Measurements from ENCODE around the gene FNIP1.
"Not testable (repeated sequence)": the region's sequence is repeated elsewhere in the genome, so short reads cannot be mapped to it uniquely, and the experiment has no call there.

Gene FNIP1

GRCh38 chr5:131796793-131797693, at the start of gene FNIP1:
TSS of gene FNIP1 (minus strand) at chr5:131797017. CDS start at chr5:131796921, 96 bp downstream.
- peak; percentile 99 for DNase-seq (ENCODE audit: low spot score)

DNA sequence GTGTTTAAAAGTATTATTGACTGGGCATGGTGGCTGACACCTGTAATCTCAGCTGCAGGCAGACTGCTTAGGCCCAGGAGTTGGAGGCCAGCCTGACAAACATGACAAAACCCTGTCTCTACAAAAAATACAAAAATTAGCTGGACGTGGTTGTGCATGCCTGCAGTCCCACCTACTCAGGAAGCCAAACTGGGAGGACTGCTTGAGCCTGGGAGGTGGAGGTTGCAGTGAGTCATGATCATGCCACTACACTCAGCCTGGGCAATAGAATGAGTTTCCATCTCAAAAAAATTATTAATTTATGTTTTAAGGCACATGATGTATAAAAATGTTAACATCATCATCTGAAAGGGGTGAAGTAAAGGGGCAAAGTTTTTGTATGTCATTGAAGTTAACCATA, 49.7 kb upstream of the FNIP1 start:
- no peak for DNase-seq (ENCODE audit: low spot score)

DNA sequence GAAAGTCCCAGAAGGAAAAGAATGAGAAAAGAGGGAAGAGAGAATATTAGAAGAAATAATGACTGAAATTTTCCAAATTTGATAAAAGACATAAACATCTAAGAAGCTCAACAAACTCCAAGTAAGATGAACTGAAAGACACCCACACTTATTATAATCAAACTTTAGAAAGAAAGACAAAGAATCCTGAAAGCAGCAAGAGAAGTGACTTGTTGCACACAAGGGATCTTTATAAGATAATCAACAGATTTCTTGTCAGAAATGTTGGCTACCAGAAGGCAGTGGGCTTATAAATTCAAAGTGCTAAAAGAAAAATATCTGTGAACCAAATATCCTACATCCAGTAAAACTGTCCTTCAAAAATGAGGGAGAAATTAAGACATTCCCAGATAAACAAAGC, 49.0 kb upstream of the FNIP1 start:
- DNase-seq (ENCODE audit: low spot score): no peak

DNA sequence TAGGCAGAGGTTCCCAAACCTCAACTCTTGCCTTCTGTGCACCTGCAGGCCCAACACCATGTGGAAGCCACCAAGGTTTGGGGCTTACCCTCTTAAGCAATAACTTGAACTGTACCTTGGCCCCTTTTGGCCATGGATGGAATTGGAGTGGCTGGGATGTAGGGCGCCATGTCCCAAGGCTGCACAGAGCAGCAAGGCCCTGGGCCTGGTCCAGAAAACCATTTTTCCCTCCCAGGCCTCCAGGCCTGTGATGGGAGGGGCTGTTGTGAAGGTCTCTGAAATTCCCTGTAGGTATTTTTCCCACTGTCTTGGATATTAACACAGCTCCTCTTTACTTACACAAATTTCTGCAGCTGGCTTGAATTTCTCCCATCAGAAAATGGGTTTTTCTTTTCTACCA, 46.2 kb upstream of the FNIP1 start:
- not testable (repeated sequence) for DNase-seq (ENCODE audit: low spot score)

DNA sequence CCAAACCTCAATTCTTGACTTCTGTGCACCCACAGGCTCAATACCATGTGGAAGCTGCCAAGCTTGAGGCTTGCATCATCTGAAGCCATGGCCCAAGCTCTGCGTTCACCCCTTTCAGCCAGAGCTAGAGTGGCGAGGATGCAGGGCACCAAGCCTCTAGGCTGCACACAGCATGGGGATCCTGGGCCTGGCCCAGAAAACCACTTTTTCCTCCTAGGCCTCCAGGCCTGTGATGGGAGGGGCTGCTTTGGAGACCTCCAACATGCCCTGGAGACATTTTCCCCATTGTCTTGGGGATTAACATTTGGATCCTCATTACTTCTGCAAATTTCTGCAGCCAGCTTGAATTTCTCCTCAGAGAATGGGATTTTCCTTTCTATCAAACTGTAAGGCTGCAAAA, 35.9 kb upstream of the FNIP1 start:
- not testable (repeated sequence) for DNase-seq (ENCODE audit: low spot score)

DNA sequence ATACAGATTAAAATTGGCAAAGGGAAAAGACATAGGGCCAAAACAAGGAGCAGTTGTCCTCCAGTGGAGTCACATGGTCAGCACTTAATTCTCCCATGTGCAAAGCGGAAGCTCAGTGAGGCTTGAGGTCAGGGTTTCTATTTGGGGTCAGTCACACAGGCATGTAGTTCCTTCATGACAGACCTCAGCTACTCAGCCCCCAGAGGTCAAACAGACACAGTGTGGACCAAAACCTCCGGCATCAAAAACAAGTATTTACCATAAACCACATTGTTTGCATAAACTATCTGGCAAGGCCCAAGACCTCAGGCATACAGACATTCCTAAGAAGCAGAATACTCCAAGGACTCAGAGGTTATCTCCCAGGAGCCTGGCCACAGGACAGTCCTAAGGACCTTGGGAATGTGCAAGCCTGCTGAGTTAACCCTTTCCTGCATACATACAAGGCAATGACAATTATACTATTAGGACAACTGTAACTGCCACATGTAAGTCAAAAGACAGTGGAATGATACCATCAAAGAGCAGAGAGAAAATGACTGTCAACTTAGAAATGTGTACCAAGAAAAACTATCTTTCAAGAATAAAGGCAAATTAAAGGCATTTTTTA, 28.7 kb upstream of the FNIP1 start:
- DNase-seq (ENCODE audit: low spot score): peak; percentile 7

DNA sequence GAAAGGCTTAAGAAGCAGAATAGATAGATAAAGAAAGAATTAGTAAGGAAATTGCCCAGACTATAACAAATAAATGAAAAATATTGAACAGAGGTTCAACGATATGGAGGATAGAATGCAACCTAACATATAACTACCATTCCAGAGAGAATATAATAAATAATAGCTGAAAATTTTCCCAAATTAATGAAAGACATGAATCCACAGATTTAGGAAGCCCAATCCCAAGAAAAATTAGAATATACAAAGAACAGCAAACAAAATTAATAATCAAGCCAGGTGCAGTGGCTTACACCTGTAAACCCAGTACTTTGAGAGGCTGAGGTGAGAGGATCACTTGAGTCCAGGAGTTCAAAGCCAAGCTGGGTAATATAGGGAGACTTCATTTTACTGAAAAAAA, 27.8 kb upstream of the FNIP1 start:
- DNase-seq (ENCODE audit: low spot score): no peak

GRCh38 chr5:131821221-131821620, 24.4 kb upstream of the FNIP1 start:
- no peak for DNase-seq (ENCODE audit: low spot score)

DNA sequence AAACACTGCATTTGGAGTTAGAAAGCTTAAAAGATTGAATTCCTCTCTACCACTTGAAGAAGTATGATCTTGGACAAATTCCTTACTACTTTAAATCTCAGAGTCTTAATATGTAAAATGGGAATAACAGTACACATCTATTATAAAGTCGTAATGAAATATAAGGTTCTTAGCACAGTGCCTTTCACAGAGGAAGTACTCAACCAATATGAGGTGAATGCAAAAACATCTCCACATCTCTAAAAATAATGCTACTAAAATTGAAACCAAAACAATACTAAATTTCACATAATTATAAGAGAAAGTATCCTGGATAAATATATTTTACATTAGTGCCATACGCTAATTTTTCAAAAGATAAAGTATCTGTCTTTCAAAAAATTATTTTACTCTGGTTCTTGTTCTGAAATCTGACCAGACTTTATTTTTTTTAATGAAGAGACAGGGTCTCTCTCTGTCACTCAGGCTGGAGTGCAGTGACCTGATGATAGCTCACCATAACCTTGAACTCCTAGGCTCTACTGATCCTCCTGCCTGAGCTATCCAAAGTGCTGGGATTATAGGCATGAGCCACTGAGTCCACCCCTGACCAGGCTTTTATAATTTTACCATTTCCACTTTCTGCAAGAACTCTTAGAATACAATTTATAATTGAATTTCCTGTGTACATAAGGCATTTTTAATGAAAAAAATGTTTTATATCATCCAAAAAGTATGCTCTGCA, 21.3 kb upstream of the FNIP1 start:
- DNase-seq (ENCODE audit: low spot score): no peak

DNA sequence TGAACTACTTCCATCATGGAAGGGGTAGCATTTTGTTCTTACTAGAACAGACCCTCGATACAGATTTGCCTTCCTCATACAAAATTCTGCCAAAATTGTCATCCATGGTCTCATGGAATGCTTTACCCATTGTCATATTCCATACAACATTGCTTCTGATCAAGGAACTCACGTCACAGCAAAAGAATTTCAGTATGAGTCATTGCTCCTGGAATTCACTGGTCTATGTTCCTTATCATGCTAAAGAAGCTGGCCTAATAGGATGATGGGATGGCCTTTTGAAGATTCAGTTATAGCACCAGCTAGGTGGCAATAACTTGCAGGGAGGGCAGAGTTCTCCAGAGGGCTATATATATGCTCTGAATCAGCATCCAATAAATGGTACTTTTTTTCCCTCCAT, 18.2 kb upstream of the FNIP1 start:
- DNase-seq (ENCODE audit: low spot score): peak; percentile 43

- DNase-seq (ENCODE audit: low spot score): no peak
These were observed 15.7 kb upstream of the FNIP1 start for GRCh38 chr5:131812371-131813160.

GRCh38 chr5:131810510-131811249, 13.9 kb upstream of the FNIP1 start:
- DNase-seq (ENCODE audit: low spot score): peak; percentile 33

DNA sequence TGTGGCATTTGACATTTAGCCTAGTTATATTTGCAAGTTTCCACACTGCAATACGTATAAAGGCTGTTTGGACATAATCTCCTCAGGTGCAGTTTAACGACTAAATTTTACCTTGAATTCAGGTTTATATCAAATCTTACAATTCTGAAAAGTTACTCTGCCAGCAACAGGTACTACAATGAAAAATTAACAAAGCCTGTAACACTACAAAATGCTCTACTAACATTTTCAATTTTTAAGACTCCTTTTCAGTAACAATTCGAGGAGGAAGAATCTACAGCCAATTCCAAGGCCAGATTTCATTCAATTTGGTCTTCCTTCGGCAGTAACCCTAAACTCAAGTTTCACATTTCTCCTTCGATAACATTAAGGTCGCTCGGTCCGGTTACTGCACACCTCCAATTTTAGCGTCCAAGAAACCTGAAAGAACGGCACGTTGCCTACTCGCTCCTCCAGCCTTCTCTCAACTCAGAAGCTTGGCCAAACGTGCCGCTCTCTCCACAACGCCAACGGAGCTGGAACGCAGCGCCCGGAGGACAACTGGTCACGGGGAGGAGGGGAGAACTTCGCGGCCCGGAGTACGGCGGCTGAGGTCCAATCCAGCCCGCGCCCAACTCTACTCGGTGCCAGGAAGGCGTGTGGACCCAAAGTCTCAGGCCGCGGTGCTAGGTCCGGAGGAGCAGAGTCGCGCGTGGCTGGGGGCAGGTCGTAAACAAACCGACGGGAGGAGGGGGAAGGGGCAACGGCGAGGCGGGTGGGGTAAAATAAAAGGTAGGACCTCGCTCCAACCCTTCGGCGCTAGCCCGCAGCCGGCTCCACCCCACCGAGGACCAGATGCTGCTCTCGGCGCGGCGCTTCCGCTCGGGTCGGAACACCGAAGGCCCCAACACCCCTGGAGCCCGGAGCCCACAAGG, 681 bp downstream of the FNIP1 start:
- DNase-seq (ENCODE audit: low spot score): peak; percentile 81

DNA sequence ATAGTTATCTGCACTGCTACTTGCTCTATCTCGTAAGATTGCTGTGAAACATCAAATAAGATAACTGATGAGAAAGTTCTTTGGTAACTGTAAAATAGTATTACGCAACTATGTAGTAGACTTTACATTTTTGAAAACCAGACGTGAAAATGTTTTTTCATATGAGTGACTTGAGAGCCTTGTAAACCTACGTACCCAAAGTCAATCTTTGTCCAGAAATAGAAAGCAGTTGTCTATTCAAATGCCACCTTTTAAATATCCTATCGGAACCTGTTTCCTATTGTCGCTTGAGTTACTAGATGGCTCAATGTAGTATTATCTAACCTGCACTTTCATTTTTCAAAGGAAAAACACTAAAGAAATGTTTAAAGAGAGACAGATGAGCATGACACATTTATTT, 1.6 kb downstream of the FNIP1 start:
- DNase-seq (ENCODE audit: low spot score): no peak

- DNase-seq (ENCODE audit: low spot score): no peak
These were observed 2.2 kb downstream of the FNIP1 start for GRCh38 chr5:131794586-131794985.

DNA sequence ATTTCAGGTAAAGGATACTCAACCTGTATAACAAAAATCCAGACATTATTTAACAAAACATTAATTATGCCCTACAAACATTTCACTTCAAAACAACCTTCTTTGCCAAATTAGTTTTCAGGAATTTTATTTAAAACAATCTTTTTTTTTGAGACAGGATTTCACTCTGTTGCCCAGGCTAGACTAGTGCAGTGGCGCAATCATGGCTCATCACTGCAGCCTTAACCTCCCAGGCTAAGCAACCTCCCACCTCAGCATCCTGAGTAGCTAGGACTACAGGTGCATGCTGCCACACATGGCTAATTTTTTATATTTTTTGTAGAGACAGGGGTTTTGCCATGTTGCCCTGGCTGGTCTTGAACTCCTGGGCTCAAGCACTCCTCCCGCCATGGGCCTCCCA, 3.9 kb downstream of the FNIP1 start:
- DNase-seq (ENCODE audit: low spot score): no peak

GRCh38 chr5:131791866-131792265, 5.0 kb downstream of the FNIP1 start:
- no peak for DNase-seq (ENCODE audit: low spot score)

- no peak for DNase-seq (ENCODE audit: low spot score)
These were observed 6.3 kb downstream of the FNIP1 start for GRCh38 chr5:131790550-131790949.

- no peak for DNase-seq (ENCODE audit: low spot score)
These were observed 7.1 kb downstream of the FNIP1 start for GRCh38 chr5:131789765-131790164.

- no peak for DNase-seq (ENCODE audit: low spot score)
These were observed 9.1 kb downstream of the FNIP1 start for GRCh38 chr5:131787736-131788135.

All from AG08396 (cell line).